CD4-positive, alpha-beta T cell treated with Interleukin-21 for 1 hour (primary cell): ENCODE measurements around the gene TSPAN31.

Source experiments
- DNase-seq: peaks from one replicate; pipeline ENCODE4 v3.0.0-alpha.2; 2020

Gene TSPAN31

DNA sequence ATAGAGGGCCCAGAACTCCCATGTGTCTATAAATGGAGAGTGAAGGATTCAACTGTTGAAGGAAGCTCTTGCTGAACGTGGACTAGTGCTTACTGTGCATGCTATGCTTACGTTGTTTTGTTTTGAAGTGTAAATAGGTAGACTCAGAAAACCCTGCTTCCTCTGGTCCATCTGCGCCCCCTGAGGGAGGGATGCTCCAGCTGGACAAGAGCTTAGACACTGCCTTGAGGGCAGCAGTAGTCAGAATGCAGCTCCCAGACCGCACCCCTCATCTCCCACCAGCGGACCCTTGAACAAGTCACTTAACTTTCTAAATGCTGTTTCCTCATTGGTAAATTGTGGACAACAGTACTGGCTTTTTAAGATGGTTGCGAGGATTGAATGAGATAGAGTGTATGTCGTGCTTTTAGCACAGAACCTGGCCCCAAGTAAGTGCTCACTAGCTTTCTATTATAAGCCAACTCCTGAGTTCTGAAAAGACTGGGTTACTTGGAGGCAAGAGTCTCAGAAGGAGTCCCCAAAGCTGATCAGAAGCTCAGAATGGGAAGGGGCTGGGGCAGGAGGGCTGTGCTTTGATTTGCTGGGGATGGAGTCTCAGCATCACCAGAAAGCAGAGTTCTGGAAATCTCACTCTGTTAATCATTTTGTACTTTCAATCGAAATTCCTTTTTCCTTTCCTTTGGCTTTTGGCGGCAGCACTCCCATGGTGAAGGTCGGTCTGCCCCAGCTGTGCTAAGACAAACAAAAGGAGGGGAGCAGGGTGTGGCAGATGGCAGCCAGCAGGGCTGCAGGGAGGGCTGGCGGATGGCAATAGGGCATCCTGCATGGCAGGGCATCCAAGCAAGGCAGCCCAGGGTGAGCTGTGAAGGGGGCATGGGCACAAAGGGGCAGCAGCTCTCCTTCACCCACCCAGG, 21.9 kb upstream of the TSPAN31 start:
- DNase-seq = no peak

- DNase-seq = no peak
Observed at GRCh38 chr12:57723630-57723962, 21.2 kb upstream of the TSPAN31 start.

GRCh38 chr12:57724003-57724935, 20.6 kb upstream of the TSPAN31 start:
- DNase-seq = no peak

GRCh38 chr12:57724936-57725740, 19.7 kb upstream of the TSPAN31 start:
- DNase-seq = no peak

DNA sequence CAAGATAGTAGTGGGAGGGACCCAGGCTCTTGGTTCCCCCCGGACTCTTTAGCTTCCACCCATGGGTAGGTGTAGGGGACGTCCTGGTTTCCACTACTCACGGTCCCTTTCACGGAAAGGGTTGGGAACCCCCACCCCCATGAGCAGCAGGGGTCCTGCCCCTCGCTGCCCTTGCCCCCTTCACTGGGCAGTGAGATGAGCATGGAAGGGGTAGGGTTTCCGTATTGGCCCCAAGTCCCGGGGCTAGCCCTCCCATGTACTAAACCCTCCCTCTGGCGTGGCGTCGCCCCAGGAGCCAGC, 19.0 kb upstream of the TSPAN31 start:
- no peak for DNase-seq

DNA sequence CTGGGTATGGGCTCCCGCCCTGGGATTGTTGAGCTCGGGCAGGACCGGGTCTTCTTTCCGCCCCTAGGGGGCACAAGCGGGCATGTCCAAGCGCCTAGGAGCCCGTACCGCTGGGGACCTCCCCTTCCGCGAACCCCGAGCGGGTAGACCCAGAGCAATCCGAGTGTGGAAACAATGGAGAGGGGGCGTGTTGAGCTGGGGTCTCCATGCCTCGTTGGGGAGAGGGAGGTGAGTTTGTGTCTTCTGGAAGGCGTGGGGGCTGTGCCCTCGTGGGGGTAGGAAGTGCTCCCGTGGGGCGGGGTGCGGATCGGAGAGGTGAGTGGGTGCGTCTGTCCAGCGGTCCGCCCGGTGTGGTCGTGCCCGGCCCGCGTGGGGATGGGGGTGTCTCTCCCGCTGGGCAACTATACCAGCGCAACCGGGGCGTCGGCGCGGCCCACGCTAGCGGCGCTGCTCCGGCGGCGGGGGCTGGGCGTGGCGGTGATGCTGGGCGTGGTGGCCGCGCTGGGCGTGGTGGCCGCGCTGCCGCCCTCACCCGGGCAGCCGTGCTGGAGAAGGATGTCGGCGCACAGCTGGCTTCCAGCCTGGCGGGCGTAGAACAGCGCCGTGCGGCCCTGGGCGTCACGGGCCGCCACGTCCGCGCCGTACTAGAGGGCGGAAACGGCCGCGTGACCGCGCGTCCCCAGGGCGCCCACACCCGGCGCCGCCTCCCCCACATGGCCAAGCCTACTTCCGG, 18.5 kb upstream of the TSPAN31 start:
- DNase-seq = peak; percentile 48

DNA sequence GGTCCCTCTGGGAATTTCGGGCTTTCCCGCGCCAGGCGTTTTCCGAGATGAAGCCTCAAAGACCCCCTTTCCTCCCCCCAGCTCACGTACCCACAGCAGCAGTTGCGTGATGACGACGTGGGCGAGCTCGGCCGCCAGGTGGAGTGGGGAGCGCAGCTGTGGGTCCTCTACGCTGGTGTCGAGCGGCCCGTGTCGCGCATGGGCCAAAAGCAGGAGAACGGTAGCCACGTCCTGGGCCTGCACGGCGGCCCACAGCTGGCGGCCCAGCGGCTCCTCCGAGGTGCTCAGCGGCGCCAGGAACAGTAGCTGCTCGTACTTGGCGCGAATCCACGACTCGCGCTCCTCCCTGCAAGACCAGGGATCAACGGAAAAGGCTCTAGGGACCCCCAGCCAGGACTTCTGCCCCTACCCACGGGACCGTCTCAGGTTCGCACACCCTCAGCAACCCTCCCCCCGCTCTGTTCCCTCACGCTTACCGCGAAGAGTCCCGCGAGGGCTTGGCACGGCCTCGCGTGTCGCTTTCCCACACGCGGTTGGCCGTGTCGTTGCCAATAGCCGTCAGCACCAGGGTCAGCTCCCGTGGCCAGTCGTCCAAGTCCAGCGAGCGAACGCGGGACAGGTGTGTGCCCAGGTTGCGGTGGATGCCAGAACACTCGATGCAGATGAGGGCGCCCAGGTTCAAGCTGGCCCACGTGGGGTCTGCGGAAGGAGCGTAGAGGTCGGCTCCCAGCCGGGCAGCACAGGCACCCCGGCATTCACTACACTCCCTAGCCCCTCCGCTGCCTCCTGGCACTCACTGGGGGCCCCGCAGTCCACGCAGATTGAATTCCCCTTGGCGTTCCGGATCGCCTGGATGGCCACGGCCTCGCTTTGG, 17.7 kb upstream of the TSPAN31 start:
- DNase-seq = no peak

DNA sequence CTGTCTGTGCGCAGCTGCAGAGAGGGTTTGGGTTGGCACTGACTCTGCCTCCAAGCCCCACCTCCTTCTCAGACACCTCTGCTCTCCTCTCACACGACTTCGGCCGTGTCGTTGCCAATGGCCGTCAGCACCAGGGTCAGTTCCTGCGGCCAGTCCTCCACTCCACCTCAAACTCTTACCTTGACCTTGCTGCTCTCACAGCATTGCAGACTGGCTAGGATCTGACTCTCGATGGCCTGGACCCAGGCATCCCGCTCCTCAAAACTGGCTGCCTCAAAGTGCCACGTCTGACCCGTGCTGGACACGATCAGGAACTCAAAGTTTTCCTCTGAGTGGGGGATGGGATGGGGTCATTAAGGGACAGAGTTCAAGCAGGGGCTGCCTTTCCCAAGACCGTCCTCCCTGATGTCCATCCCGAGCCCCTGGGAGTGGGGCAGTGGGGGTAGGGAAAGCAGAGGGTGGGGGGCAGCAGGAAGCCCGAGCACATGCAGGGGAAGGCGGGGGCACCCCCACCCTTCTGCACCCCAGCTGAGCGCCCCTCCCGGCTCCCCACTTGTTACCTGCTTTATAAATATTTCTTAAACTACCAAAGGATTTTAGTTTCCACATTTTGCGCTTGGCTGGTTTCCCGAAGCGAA, 17.0 kb upstream of the TSPAN31 start:
- DNase-seq = no peak

DNA sequence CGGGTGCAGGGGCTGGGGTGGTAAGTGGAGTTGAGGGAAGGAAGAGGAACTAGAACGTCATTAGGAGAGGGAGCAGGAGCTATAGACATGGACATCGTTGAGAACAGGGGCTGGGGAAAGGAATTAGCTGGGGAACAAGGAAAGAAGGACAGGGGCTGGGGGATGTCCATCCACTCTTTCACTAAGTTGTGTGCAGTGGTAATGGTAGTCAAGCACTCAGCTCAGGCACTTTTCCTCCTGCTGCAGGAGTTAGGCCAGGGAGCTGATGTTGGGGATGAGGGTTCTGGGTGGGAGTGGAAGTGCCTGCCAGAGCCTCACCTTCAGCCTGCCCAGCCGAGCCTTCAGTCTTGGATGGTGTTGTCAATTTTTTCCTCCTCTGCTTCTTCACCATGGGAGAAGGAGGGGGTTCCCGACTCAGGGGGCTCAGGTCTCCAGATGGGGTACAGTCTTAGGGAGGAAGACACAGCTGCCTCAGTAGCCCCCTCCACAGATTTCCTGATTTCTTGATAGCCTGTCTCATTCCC, 15.5 kb upstream of the TSPAN31 start:
- no peak for DNase-seq

DNA sequence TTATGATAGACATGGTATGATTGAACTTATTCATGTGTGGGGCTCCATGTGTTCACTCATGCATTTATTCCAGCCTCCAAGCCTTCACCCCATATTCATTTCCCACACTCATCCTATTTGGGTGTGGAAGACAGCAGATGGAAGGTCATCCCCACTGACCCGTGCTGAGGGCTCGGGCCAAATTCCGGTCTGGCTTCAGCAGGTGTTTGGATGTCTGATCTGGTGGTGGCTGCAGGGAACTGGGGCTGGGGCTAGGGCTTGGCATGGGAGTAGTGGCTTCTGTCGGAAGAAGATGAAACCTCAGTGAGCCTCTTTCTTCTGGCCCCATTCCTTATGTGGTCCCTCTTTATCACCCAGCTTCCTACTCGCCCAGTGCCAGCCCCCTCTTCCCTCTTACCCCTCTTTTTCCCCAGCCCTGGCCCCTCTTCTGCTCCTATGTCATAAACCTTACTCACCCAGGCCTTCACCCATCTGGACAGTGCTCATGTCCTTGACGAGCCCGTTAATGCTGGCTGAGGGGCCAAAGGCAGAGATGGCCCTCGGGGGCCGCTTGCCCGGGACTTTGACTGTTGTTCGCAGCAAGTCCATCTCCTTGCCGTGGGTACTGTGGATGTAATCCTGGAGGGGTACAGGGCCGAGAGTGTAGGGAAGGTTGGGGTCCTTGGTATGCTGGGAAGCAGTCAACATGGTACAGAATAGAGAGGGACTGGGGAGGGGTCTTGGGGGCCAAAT, 14.3 kb upstream of the TSPAN31 start:
- DNase-seq = no peak

DNA sequence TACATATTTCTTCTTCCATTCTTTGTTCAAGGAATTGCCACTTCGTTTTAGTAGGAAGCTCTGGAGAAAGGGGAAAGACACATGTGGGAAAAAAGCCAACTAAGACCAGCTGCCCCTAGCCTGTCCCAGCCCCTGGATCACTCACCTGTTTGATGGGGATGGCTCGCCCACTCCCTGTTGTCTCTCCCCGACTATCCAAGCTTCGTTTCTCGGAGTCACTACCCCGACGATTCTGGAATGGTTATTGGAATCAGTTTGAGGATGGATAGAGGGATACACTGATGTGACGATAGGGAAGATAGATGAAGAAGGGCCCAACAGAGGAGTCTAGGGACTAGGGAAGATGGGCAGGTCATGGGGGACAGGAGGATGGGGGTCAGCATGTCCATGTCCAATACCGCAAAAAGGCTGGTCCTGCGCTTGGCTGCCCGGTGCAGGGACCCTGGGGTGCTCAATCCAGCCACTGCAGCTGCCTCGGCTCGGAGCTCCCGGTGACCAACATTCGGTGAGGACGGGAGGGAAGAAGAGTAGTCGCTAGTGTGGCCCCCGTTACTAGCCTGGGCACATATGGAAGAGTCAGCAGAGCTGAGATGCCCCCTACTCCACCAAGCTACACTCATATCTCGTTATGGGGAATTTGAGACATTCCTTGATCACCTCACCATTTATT, 13.3 kb upstream of the TSPAN31 start:
- DNase-seq = no peak

DNA sequence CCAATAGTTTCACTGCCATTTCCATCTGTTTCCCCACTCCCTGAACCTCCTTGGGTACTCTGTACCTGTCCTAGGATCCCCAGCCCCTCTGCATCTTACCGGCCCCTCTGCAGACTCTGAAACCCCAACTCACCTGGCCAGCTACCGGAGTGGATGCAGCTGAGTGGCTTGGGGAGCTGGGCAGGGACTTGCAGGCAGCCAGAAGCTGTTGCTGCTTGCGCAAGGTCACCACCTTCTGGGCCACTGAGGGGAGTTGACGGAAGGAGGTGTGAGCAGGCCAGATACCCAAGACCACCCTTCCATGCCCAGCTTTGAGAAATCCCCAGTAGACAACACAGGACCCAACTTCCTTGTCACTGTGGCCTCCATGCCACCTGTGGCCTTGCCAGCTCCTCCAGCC, 12.6 kb upstream of the TSPAN31 start:
- DNase-seq = no peak

DNA sequence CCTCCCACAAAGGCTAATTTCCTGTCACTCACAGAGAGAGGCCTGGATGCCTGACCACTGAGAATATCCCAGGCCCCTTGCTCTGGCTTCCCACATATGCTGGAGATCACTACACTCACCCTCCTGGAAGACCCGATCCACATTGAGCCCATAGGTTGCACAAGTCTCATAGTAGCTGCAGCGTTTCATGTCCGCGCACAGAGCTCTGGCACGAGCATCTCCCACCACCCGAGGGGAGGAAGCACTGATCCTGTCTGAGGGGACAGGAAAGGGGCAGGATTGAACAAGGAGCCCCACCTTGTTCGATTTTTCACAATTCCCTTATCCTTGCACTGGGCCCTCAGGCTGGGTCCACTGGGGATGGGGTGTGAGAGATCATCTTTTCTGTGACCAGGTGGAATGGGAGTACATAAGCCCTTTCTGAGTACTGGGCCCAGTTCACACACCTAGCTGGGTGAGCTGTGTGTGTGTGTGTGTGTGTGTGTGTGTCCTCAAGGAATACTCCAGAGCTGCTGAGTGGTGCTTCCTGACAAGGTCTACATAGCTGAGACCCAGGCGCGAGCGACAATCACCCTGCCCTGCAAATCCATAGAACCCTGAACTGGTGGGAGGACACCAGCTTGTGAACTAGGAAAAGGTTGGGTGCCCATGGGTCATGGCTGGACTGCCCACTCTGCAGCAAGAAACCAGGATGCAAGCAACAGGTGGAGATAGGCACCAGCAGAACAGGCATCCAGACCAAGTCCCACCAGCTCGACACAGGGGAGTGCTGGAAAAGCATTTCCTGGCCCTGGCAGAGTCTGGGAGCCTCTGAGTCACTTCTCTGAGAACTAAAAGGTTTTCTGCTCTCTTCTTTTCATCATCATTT, 11.9 kb upstream of the TSPAN31 start:
- no peak for DNase-seq

- DNase-seq = no peak
Observed at GRCh38 chr12:57733928-57734327, 10.9 kb upstream of the TSPAN31 start.

DNA sequence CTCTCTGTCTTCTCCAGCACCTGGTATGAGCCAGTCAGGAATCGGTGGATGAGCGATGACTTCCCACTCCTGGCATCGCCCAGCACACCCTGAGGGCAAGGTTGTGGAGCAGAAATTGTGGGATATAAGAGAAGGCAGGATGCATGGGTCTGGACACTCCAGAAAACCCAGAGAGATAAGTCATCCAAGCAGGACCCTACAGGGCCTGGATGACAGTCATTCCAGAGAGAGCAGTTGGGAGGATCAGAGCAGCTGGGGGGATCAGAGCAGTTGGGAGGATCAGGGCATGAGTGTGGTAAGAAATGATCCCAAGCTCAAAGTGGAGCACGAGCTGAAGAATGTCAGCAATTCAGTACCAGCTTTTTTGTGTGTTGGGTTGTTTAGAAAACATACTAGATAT, 10.2 kb upstream of the TSPAN31 start:
- no peak for DNase-seq

- DNase-seq = no peak
Observed at GRCh38 chr12:57735198-57735855, 9.5 kb upstream of the TSPAN31 start.

DNA sequence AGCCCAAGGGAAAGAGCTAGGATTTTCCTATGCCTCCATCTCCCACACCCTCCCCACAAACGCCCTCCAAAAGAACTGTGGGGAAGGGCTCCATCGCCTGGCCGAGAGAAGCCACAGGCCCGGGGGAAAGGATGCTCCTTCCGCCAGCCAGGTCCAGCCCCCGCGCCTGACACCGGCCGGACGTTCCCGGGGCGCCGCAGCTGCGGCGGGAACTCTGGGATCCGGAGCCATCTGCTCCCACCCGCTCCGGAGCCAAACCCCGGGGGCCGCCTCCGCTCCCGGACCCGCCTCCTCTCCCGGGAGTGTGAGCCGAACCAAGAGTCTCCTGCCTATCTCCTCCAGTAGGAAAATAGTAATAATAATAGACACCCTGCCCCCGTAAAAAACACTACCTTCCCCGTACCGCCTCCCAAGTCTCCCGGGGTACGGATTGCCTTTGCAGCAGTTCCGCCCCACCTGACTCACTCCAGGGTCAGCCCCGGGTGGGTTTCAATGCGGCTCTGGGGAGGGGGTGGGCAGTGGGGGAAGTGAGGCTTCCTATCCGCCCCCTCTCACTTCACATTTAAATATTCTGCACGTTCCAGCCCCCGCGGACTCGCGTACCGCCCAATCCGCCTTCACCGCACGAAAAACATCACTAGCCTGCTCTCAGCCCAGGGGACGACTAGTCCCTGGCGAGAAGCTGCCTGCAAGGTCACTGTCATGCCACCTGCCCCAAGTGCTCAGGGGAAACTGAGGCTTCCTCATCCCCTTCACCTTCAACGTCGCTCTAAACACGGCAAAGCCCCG, 8.7 kb upstream of the TSPAN31 start:
- DNase-seq = no peak
